Skeletal muscle satellite cell (primary cell): ENCODE data around the gene GGT5.

Experiments used
- H3K27me3 ChIP-seq: 2 replicates; pipeline ENCODE4 v1.7.0; 2013; ENCODE audit warnings: low read length; ENCODE audit not compliant: control insufficient read depth, insufficient read depth
- H3K36me3 ChIP-seq: 2 replicates; pipeline ENCODE4 v1.7.0; 2013; ENCODE audit warnings: mild to moderate bottlenecking, control low read depth, low read length; ENCODE audit not compliant: insufficient read depth
- H3K4me1 ChIP-seq: 2 replicates; pipeline ENCODE4 v1.7.0; 2013; ENCODE audit warnings: low read length; ENCODE audit not compliant: control insufficient read depth, insufficient read depth
- H3K4me2 ChIP-seq: 2 replicates; pipeline ENCODE4 v1.7.0; 2013; ENCODE audit warnings: mild to moderate bottlenecking, low read length
- H3K4me3 ChIP-seq: 2 replicates; pipeline ENCODE4 v1.7.0; 2013; ENCODE audit warnings: low read length
- H3K9ac ChIP-seq: 2 replicates; pipeline ENCODE4 v1.7.0; 2013; ENCODE audit warnings: mild to moderate bottlenecking, low read depth, low read length, moderate library complexity
- H3K9me3 ChIP-seq: replicated peaks from 2 replicates; pipeline ENCODE4 v1.7.0; 2013; ENCODE audit warnings: mild to moderate bottlenecking, control low read depth, low read length

Gene GGT5

DNA sequence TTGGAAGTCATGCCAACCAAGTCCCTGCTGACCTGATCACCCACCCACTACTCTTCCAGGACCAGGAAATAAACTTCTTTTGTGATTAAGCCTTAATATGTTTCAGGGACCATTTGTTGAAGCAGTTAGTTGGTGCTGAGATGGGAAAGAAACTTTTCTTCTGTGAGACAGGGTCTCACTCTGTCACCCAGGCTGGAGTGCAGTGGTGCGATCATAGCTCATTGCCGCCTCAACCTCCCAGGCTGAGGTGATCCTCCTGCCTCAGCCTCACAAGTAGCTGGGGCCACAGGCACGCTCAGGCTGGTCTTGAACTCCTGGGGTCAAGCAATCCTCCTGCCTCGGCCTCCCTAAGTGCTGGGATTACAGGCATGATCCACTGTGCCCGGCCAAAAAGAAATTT is 53.0 kb downstream of the GGT5 start:
- H3K27me3 ChIP-seq: no peaks in the 10 kb centered on the region
- H3K36me3 ChIP-seq: no peaks in the 10 kb centered on the region
- no peak overlapping the region for H3K4me3 ChIP-seq
- no peak overlapping the region for H3K4me2 ChIP-seq
- no peak overlapping the region for H3K9ac ChIP-seq
- peaks cover 21% of the 10 kb centered on the region for H3K4me1 ChIP-seq
- H3K9me3 ChIP-seq: no peaks in the 10 kb centered on the region

DNA sequence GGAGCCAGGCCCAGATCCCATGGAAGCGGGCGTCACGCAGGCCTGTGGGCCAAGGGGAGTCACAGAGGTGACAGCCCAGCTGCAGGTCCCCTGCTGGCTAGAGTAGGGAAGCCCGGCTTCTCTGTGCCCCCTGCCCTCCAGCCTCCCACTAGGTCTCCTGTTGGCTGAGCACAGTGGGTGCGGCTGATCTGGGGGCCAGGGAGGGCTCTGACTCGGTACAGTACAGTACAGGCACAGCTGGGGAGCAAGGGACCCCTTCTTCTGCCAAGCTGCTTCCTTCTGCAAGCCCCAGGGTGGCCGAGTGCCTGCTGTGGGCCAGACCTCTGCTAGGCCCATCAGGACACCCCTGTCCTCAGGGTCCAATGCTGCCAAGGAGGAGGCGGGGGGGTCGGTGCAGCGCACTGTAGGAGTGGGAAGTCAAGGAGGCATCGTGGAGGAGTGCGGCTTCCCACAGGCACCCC is 53.5 kb downstream of the GGT5 start:
- H3K9ac ChIP-seq: no peak overlapping the region
- no peaks in the 10 kb centered on the region for H3K27me3 ChIP-seq
- no peaks in the 10 kb centered on the region for H3K9me3 ChIP-seq
- no peak overlapping the region for H3K4me2 ChIP-seq
- H3K4me3 ChIP-seq: no peak overlapping the region
- H3K36me3 ChIP-seq: no peaks in the 10 kb centered on the region
- H3K4me1 ChIP-seq: peaks cover 21% of the 10 kb centered on the region

GRCh38 chr22:24190596-24191208 is 54.2 kb downstream of the GGT5 start:
- H3K4me2 ChIP-seq: no peak overlapping the region
- H3K4me3 ChIP-seq: no peak overlapping the region
- H3K9ac ChIP-seq: peak overlapping the region; percentile 3
- H3K36me3 ChIP-seq: no peaks in the 10 kb centered on the region
- no peaks in the 10 kb centered on the region for H3K9me3 ChIP-seq
- peaks cover 21% of the 10 kb centered on the region for H3K4me1 ChIP-seq
- no peaks in the 10 kb centered on the region for H3K27me3 ChIP-seq

- no peaks in the 10 kb centered on the region for H3K9me3 ChIP-seq
- peak overlapping the region; percentile 3 for H3K9ac ChIP-seq
- H3K4me1 ChIP-seq: peaks cover 21% of the 10 kb centered on the region
- no peaks in the 10 kb centered on the region for H3K27me3 ChIP-seq
- H3K36me3 ChIP-seq: no peaks in the 10 kb centered on the region
- H3K4me3 ChIP-seq: no peak overlapping the region
- no peak overlapping the region for H3K4me2 ChIP-seq
Measured at GRCh38 chr22:24190159-24190540, 54.7 kb downstream of the GGT5 start.

DNA sequence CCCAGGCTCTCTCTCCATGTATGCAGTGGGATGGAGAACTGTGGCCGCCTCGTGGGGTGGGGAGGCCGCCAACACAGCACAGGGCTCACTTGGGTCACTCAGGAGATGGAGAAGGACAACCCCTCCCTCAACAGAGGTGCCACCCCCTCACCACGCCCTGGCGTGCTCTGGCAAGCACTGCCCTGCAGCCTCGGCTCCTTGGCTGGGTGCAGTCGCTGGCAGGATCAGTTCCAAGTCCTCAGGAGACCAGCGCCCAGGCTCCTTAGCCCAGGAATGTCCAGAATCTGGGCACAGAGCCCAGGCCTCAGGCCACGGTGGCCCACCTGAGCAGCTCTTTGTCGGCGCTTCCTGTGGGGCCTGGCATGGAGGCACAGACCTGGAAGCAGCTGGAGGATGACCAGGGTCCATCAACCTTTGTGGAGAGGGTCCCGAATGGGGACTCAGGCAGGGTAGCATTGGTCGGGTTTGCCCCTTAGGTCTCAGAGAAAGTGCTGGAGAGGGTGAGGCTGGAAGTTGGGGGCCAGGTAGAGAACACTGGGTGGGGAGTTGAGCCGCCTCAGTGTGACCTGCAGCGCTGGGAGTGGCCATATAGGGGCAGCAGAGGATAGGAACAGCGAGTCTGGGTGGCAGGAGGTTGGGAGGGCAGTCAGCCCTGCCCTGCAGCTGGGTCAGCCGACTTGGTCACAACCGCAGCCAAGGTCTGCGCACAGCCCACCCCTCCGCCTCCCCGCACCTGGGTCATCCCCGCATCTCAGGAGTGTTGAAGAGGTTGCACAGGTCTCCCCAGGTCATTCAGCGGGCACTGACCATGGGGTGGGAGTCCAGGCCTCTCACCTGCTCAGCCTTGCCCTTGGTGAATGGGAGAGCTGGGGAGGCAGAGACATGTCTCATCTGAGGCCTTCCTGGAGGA is 55.4 kb downstream of the GGT5 start:
- Histone ChIP-seq H3K9ac (no peak overlapping the region), H3K4me2 (no peak overlapping the region), H3K9me3 (no peaks in the 10 kb centered on the region), H3K4me3 (no peak overlapping the region), H3K36me3 (no peaks in the 10 kb centered on the region), H3K4me1 (peaks cover 21% of the 10 kb centered on the region), H3K27me3 (no peaks in the 10 kb centered on the region)

DNA sequence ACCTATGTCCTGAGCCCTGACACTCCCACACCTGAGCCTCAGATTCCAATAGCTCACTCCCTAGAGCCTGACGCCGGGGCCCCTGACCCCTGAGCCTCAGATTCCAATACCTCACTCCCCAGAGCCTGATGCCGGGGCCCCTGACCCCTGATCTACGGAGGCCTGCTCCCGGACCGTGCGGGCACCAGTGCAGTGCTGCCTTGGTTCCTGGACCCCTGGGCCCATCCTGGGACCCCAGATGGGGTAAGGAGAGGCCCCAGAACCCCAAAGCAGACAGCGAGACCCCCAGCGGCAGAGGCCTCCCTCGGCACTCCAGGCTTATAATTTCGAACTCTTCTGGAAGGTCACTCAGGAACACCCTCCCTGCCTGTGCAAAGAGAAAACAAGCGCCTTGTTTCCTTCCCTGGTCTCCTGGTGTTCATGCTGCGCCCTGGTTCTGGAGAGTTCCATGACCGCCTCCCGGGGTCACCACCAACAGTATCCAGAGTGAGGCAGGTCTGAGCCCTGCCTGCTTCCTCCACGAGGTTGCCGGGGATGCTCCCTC is 56.1 kb downstream of the GGT5 start:
- peaks cover 21% of the 10 kb centered on the region for H3K4me1 ChIP-seq
- no peaks in the 10 kb centered on the region for H3K36me3 ChIP-seq
- no peak overlapping the region for H3K4me2 ChIP-seq
- H3K27me3 ChIP-seq: no peaks in the 10 kb centered on the region
- H3K9me3 ChIP-seq: no peaks in the 10 kb centered on the region
- H3K4me3 ChIP-seq: no peak overlapping the region
- H3K9ac ChIP-seq: no peak overlapping the region

DNA sequence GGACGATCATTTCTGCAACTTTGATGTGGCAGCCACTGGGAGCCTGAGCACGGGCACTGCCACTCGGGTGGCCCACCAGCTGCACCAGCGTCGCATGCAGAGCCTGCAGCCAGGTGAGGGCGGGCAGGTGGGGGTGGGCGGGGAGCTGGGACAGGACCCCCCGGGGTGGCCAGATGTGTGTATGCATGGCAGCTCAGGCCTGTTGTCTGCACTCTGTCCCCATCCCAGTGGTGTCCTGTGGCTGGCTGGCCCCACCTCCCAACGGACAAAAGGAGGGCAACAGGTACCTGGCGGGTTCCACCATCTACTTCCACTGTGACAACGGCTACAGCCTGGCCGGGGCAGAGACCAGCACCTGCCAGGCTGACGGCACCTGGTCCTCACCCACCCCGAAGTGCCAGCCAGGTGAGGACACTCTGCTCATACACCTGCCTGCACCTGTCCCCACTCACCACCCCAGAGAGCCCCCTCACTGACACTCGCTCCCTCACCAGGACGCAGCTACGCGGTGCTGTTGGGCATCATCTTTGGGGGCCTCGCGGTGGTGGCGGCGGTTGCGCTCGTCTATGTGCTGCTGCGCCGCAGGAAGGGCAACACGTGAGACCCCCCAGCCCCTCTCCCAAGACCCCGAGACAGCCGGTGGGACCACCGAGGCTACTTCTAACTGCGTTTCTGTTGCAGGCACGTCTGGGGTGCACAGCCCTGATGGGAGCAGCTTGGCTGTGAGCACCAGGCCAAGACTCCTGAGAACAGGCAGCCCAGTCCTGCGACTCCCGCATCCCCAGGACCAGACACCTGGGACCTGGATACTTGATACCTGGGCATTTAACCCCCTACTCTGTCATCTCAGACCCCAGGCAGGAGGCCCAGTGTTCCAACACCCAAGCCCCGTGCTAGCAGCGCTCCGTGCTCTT is 56.9 kb downstream of the GGT5 start:
- H3K9me3 ChIP-seq: no peaks in the 10 kb centered on the region
- H3K4me2 ChIP-seq: no peak overlapping the region
- no peaks in the 10 kb centered on the region for H3K36me3 ChIP-seq
- H3K4me1 ChIP-seq: peaks cover 21% of the 10 kb centered on the region
- H3K4me3 ChIP-seq: no peak overlapping the region
- H3K27me3 ChIP-seq: no peaks in the 10 kb centered on the region
- H3K9ac ChIP-seq: no peak overlapping the region

DNA sequence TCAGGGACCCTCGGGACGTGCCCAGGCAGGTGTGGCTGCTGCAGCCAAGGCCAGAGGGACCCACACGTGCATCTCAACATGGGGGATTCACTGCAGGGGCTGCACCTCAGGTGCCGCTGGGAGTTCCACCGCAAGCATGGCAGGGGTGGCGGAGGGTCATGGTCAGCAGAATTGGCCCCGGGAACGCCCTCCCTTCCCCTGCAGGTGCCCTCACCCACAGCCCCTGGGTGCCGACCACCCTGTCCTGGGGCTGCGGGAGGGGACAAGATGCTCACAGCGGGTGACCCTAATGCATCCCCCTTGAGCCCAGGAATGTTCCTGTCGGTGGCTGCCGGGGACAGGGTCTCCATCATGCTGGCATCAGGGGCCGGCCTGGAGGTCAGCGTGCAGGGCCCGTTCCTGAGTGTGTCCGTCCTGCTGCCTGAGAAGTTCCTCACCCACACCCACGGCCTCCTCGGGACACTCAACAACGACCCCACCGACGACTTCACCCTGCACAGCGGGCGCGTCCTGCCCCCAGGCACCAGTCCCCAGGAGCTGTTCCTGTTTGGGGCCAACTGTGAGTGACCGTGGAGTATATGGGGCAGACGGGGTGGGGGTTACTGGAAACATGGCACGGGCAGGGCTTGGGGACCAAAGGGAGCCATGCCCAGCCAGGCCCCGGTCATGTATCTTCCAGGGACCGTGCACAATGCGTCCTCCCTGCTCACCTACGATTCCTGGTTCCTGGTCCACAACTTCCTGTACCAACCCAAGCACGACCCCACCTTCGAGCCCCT is 57.8 kb downstream of the GGT5 start:
- Histone ChIP-seq H3K9me3 (no peaks in the 10 kb centered on the region), H3K36me3 (no peaks in the 10 kb centered on the region), H3K27me3 (no peaks in the 10 kb centered on the region), H3K9ac (no peak overlapping the region), H3K4me3 (no peak overlapping the region), H3K4me2 (no peak overlapping the region), H3K4me1 (peaks cover 21% of the 10 kb centered on the region)

GRCh38 chr22:24186352-24186740 is 58.5 kb downstream of the GGT5 start:
- Histone ChIP-seq H3K9me3 (no peaks in the 10 kb centered on the region), H3K4me2 (no peak overlapping the region), H3K4me1 (peaks cover 20% of the 10 kb centered on the region), H3K4me3 (no peak overlapping the region), H3K27me3 (no peaks in the 10 kb centered on the region), H3K36me3 (no peaks in the 10 kb centered on the region), H3K9ac (no peak overlapping the region)

- peaks cover 21% of the 10 kb centered on the region for H3K4me1 ChIP-seq
- no peaks in the 10 kb centered on the region for H3K9me3 ChIP-seq
- no peaks in the 10 kb centered on the region for H3K36me3 ChIP-seq
- H3K27me3 ChIP-seq: no peaks in the 10 kb centered on the region
- no peak overlapping the region for H3K4me3 ChIP-seq
- no peak overlapping the region for H3K9ac ChIP-seq
- no peak overlapping the region for H3K4me2 ChIP-seq
Measured at GRCh38 chr22:24185501-24186351, 59.2 kb downstream of the GGT5 start.
